EH (cell line): ENCODE results near the gene APC.
"Not testable (repeated sequence)": the region's sequence is repeated elsewhere in the genome, so short reads cannot be mapped to it uniquely, and the experiment has no call there.

Experiments
- DNase-seq: peaks from one replicate; pipeline ENCODE4 v3.0.0-alpha.2; 2015; ENCODE audit warnings: low read depth

Gene APC

GRCh38 chr5:112857866-112858265 lies 120.2 kb downstream of the APC start:
- DNase-seq, result no peak

GRCh38 chr5:112860571-112860928 lies 122.9 kb downstream of the APC start:
- DNase-seq, result not testable (repeated sequence)

GRCh38 chr5:112860929-112861637 lies 123.4 kb downstream of the APC start, which contains the start of gene SRP19:
TSS of gene SRP19 (plus strand) at chr5:112861287. CDS start at chr5:112861377, 90 bp downstream.
- DNase-seq, result peak; percentile 98

- no peak for DNase-seq
Measured at GRCh38 chr5:112861638-112861985, 123.9 kb downstream of the APC start.

DNA sequence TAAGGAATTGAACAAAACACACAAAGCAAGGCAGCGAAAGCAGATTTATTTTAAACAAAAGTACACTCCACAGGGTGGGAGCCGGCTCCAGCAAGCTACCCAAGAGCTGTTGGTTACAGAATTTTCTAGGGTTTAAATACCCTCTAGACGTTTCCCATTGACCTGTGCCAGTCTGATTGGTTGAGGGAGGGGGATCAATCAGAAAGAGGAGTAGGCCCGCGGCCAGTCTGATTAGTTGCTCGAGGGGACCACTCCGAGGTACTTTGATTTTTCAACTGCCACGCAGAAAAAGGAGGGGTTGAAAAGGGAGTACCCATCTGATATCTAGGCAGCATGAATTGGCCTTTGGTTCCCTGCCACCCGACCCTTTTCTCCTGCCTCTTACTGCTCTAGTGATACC lies 124.4 kb downstream of the APC start:
- DNase-seq, result no peak

DNA sequence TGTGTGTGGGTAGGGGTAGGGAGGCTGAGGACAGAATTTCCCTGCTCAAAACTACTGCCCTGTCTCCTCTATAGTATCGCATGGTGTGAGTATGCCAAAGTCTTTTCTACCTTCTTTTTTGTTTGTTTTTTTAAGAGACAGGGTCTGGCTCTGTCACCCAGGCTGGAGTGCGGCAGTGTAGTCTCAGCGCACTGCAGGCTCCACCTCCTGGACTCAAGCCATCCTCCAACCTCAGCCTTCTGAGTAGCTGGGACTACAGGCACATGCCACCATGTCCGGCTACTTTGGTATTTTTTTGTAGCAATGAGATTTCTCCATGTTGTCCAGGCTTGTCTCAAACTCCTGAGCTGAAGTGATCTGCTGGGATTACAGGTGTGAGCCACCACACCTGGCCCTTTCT lies 125.9 kb downstream of the APC start:
- DNase-seq, result no peak

DNA sequence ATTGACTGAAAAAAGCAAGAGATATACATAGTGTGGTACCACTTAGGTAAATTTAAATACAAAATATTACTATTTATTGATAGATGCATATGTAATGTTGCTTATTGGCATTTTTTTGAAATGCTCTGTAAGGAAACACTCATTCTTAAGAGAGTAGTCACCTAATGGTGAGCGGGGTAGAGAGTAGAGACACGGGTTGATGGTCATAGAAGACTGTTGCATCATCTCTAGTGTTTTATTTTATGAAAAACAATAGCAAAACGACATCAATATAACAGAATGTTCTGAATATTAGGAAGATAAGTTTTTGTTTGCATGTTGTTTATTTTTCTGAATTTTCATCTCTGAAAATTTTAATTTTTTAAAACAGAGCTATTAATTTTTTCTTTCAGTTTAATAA lies 127.4 kb downstream of the APC start:
- no peak for DNase-seq

DNA sequence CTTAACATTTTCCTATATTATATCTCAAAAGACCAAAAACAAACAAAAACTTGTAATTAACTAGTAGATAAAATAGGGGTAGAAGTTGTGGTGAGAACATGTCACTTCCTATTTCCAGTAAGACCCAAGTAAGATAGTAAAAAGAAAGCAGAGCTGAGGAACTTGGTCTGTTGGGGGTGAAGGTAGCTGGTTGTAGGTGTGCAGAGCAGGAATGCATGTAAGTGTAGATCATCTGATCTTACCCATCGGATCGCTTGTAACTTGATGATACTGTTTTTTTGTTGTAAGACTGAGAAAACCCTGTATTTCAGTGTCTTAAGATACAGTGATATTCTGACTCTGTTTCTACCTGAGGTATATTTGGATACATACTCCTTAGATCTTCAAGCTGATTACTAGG lies 129.1 kb downstream of the APC start:
- DNase-seq, result no peak

- DNase-seq, result no peak
Measured at GRCh38 chr5:112867411-112867810, 129.7 kb downstream of the APC start.

GRCh38 chr5:112869948-112870347 lies 132.3 kb downstream of the APC start:
- DNase-seq, result no peak

- DNase-seq, result no peak
Measured at GRCh38 chr5:112870966-112871365, 133.3 kb downstream of the APC start.

- no peak for DNase-seq
Measured at GRCh38 chr5:112876362-112876761, 138.7 kb downstream of the APC start.

GRCh38 chr5:112878101-112878500 lies 140.4 kb downstream of the APC start:
- DNase-seq, result no peak

DNA sequence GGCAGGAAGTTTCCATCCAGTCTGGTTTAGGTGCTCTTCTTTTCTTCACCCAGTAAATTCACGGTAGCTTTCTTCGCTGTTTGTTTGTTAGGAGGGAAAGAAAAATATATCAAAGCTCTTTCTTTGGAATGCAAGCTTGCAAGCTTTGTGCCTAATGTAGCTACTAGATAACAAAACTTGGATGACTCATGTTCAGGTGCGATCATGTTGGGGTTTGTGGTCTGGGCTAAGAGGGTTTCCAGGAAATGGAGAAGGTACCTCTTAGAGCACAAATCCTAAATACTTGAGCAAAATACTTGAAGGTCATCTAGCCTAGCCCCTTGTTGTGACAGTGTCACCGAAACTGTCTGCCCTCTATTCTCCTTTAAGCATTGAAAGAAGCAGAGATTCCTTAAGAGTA lies 141.1 kb downstream of the APC start:
- DNase-seq, result no peak

DNA sequence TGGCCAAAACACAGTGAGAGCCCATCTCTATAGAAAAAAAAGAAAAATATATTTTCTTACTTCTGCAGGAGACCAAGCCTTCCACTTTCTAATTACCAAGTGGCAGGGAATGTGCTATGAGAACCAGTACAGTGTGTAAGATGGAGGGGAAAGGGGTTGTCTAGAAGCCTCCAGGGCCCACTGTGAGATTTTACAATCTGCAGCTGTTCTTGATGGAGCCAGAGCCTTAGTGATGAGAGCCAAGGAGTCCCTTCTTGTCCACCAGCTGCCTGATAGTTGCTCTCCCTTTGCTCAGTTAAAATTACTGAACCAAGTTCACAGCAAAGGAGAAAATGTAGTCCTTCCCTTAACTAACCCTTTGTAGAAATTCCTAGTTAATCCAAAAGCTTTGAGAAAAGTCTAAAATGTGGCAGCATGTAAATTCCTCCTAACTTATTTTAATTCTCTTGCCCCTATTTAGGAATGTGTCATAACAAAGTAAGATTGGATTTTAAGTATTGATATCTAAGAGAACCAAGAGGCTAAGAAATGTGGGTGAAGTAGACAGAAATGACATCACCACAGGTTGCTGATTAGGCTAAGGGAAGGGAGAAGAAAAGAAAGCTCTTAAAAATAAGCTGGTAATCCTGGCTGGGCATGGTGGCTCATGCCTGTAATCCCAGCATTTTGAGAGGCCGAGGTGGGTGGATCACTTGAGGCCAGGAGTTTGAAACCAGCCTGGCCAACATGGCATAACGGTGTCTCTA lies 142.7 kb downstream of the APC start:
- no peak for DNase-seq

GRCh38 chr5:112883192-112883591 lies 145.5 kb downstream of the APC start:
- no peak for DNase-seq

GRCh38 chr5:112885001-112885400 lies 147.3 kb downstream of the APC start:
- DNase-seq, result no peak

DNA sequence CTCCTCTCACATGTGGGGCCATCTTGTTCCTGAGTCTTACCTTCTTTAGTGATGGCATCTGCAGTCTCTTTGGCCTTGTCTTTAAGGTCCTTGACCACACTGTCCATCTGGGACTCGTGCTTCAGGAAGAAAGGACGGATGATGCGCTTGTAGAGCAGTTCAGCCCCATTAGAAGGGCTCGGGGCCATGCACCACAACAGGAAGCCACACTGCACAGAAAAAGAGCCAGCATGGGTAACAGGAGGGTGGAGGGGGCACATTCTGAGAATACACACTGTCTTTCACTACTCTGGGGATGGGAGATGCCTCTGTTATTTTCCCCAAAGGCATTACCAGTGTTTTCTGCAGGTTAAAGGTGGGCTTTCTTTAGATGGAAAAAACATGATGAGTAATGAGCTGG lies 149.3 kb downstream of the APC start:
- no peak for DNase-seq

- DNase-seq, result not testable (repeated sequence)
Measured at GRCh38 chr5:112892066-112892465, 154.4 kb downstream of the APC start.

DNA sequence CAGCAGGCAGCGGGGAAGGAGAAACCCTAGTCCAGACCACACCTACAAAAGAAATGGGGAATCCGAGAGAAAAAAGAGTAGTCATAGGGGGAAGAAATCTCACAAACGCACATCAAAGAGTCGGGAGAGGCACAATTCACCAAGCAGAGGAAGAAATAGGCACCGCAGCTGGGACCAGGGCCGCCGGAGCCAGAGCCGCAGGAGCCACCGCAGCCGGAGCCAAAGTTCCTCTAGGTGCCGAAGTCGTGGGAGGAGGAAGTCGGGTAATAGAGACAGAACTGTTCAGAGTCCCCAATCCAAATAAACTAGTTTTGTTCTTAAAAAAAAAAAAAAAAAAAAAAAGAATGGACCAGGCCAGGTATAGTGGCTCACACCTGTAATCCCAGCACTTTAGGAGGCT lies 155.1 kb downstream of the APC start:
- no peak for DNase-seq

DNA sequence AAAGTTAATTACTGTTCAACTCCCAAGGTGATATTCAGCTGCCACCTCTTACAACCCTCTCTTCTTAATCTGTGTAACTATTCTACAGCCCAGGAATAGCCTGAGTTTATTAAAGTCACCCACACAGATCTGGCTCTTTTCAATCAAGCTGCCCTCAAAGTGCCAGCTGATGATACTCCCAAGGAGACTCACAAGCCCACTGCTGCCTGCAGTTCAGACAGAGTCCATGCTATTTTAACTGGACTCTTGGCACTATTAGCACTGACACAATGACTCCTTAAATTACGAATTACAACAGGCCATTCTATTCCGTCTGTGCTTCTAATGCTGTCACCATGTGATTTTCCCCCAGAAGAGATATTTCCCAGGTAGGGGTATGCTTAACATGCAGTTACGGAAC lies 158.0 kb downstream of the APC start:
- DNase-seq, result no peak
